Activated naive CD4-positive, alpha-beta T cell treated with anti-CD3 and anti-CD28 coated beads, Interleukin-2, amount 50 U/mL, for 72 hours (primary cell): ENCODE results near the gene NUDT9. TPM values are rescaled to one million over a fixed set of nuclear protein-coding genes. Genes with fewer than 3 reads are reported as not detected.
A peak's percentile ranks its signal among the peaks of the same experiment; 100 is the strongest.
"Not testable (repeated sequence)": the region's sequence is repeated elsewhere in the genome, so short reads cannot be mapped to it uniquely, and the experiment has no call there.

Source experiments
- ATAC-seq, 2 donors: fragments of 150-1000 bp; cut with Tn5 transposase; 2 replicates each; pipeline ENCODE4 v1.10.0; 2021; ENCODE audit warnings: mild to moderate bottlenecking in 2 of 2, moderate library complexity in 2 of 2
- DNase-seq, 2 donors: peaks; one replicate each; pipeline ENCODE4 v3.0.0; 2021 to 2022; ENCODE audit warnings: low spot score in 2 of 2
- H3K27ac Mint-ChIP-seq, 2 donors: one replicate each; pipeline ENCODE4 v1.8.0; 2022; ENCODE audit warnings: mild to moderate bottlenecking in 2 of 2, mixed read lengths in 2 of 2
- H3K36me3 Mint-ChIP-seq, 2 donors: one replicate each; pipeline ENCODE4 v1.8.0; 2022; ENCODE audit warnings: mixed read lengths in 2 of 2
- H3K9me3 Mint-ChIP-seq, 2 donors: one replicate each; pipeline ENCODE4 v1.8.0; 2022; ENCODE audit warnings: mixed read lengths in 2 of 2
- total RNA-seq, 2 donors: library from RNA; stranded (reverse); gene quantifications; one replicate each; pipeline ENCODE4 v1.2.3, GENCODE V29; 2022

Gene NUDT9
- total RNA-seq, 2 donors from 2014 or later, result 9.7 to 12.0 TPM

- not testable (repeated sequence) for H3K27ac Mint-ChIP-seq, DNase-seq, H3K36me3 Mint-ChIP-seq, ATAC-seq, H3K9me3 Mint-ChIP-seq
These were observed 60.9 kb downstream of the NUDT9 start for GRCh38 chr4:87483247-87483646.

DNA sequence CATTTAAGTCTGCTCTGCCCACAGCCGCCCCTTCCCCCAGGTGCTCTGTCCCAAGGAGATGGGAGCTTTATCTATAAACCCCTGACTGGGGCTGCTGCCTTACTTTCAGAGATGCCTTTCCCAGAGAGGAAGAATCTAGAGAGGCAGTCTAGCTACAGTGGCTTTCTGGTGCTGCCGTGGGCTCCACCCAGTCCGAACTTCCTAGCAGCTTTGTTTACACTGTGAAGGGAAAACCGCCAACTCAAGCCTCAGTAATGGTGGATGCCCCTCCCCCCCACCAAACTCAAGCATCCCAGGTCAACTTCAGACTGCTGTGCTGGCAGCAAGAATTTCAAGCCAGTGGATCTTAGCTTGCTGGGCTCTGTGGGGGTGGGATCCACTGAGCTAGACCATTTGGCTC, 66.3 kb downstream of the NUDT9 start:
- not testable (repeated sequence) for ATAC-seq, DNase-seq, H3K27ac Mint-ChIP-seq
- peaks cover 0 to 12% of the 10 kb centered on the region in 2 donors for H3K9me3 Mint-ChIP-seq
- peaks cover 7 to 12% of the 10 kb centered on the region in 2 donors for H3K36me3 Mint-ChIP-seq

- DNase-seq, result no peak
- H3K36me3 Mint-ChIP-seq, result peaks cover 7 to 12% of the 10 kb centered on the region in 2 donors
- no peak for ATAC-seq
- peaks cover 0 to 12% of the 10 kb centered on the region in 2 donors for H3K9me3 Mint-ChIP-seq
- H3K27ac Mint-ChIP-seq, result no peak overlapping the region
These were observed 67.3 kb downstream of the NUDT9 start for GRCh38 chr4:87489678-87490077.

DNA sequence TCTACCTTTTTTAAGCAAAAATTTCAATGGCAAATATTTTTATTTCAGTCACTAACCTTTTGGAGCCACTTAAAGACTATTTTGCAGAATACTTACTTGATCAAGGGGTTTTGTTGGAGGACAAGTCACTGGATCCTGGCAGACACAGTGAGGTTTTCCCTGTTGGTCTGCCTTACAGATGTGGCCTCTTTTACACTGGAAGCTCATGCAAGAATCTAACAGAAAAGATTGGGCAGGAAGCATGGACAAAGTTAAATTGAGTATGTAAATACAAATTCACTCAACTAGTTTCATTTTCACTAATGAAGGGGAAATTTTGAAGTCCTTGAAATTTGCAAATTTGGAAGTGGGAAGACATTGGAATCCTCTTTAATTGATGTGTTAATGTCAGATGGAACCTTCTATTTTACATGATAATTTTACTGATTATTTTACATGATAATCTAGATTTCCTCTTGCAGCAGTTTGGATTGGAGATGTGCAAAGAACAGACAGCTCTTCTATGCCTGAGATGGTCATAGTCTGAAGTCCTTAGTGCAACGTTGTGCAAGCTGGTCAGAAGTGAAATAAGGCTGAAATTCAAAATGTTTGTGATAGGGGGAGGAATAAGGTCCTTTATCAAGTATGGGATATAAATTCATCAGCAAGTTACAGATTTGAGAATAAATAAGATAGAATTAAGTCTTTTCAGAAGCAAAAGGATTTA, 68.4 kb downstream of the NUDT9 start:
- Mint-ChIP-seq H3K36me3 (peaks cover 7 to 12% of the 10 kb centered on the region in 2 donors), H3K27ac (no peak overlapping the region), H3K9me3 (peaks cover 0 to 12% of the 10 kb centered on the region in 2 donors)
- no peak for ATAC-seq
- DNase-seq, result no peak

GRCh38 chr4:87491436-87491835, 69.1 kb downstream of the NUDT9 start:
- Mint-ChIP-seq H3K36me3 (peaks cover 7 to 12% of the 10 kb centered on the region in 2 donors), H3K9me3 (peaks cover 0 to 12% of the 10 kb centered on the region in 2 donors), H3K27ac (no peak overlapping the region)
- no peak for DNase-seq
- ATAC-seq, result no peak

DNA sequence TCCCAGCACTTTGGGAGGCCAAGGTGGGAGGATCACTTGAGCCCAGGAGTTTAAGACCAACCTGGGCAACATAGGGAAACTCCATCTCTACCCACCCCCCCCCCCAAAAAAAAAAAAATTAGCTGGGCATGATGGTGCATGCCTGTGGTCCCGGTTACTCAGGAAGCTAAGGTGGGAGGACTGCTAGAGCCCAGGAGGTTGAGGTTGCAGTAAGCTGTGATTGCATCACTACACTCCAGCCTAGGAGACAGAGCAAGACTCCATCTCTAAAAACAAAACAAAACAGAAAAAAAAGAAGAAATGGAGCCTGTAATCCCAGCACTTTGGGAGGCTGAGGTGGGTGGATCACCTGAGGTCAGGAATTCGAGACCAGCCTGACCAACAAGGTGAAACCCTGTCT, 69.5 kb downstream of the NUDT9 start:
- H3K9me3 Mint-ChIP-seq, result peaks cover 0 to 12% of the 10 kb centered on the region in 2 donors

DNA sequence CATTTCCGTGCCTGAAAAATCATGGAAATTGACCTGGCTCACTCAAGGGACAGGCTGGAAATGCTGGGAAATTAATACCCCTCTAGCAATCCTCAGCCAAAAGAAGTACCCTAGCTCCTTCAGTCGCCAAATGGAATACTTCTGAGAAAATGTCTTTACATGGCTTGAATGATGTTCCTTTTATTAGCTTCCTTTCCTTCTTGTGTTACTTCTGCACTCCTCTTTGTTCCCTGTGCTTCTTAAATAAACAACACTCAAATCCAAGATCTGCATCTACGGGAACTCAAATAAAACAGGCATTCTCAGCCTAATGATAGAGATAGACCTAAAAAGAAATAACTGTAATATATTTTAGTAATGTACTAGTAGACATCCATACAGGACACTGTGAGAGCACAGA, 70.7 kb downstream of the NUDT9 start:
- Mint-ChIP-seq H3K27ac (no peak overlapping the region), H3K36me3 (peaks cover 4% of the 10 kb centered on the region in 2 donors), H3K9me3 (peaks cover 0 to 6% of the 10 kb centered on the region in 2 donors)
- DNase-seq (no peak), ATAC-seq (no peak)

More for the DNA sequence above, 69.5 kb downstream of the NUDT9 start:
- H3K27ac Mint-ChIP-seq, ATAC-seq, DNase-seq: not testable (repeated sequence)
- H3K36me3 Mint-ChIP-seq, result peaks cover 7 to 12% of the 10 kb centered on the region in 2 donors

DNA sequence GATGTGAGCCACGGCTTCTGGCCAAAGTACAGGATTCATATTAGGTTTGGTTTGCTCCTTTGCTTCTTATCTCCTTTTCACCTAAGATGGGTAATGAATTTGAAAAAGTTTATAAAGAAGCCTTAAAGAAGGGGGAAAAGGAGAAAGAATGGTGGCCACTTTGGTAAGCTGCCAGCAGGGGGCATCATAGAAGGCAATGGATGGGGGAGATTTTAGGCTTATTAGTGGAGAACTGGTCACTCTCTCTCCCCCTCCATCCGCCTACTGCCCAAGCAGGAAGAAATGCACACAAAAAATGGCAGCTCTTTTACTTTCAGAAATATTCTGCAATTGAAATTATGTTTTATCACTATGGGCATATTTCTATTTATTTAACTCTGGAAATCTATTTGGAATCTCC, 74.8 kb downstream of the NUDT9 start:
- Mint-ChIP-seq H3K9me3 (peaks cover 0 to 6% of the 10 kb centered on the region in 2 donors), H3K36me3 (no peaks in the 10 kb centered on the region), H3K27ac (no peak overlapping the region)
- ATAC-seq (no peak), DNase-seq (peak in 1 of 2 donors; percentile 21)

- Mint-ChIP-seq H3K27ac (no peak overlapping the region), H3K36me3 (no peaks in the 10 kb centered on the region), H3K9me3 (peaks cover 0 to 6% of the 10 kb centered on the region in 2 donors)
- no peak for ATAC-seq
- no peak for DNase-seq
These were observed 75.2 kb downstream of the NUDT9 start for GRCh38 chr4:87497578-87497977.

GRCh38 chr4:87498446-87498900, 76.1 kb downstream of the NUDT9 start:
- H3K9me3 Mint-ChIP-seq, result no peaks in the 10 kb centered on the region
- no peak for DNase-seq
- H3K36me3 Mint-ChIP-seq, result no peaks in the 10 kb centered on the region
- no peak overlapping the region for H3K27ac Mint-ChIP-seq
- ATAC-seq, result peak in 1 of 2 donors; percentile 64

DNA sequence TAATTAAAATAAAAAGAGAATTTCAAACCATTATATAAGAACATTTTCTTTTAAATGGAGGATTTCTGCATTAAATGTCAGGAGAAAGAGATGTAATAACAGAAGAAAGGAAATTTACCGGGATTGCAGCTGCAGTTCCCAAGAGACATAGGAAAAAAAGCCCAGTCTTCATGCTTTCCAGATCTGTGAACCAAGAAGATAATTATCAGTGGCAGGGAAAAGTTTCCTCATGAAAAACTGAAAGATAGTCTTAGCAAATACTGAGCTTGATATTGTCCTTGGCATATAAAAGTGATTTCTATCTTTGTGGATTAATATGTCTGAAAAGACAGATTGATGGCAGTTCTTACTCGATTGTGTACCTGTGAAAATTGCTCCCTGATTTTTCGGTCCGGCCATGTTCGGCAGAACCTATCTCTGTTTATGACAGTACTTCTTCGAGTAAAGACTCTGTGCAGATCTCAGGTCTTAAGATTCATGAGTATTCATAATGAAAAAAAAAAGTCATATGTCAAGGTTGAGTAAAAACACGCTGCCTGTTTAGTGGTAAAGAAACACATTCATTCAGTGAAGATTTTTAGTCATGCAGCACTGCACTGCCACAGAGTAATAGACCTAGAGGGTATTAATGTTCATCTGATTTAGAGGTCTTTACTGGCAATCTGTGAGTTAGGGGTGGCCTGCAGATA, 77.2 kb downstream of the NUDT9 start:
- DNase-seq (peak in 1 of 2 donors; percentile 16), ATAC-seq (peak; percentile 52 to 94)
- Mint-ChIP-seq H3K9me3 (no peaks in the 10 kb centered on the region), H3K27ac (no peak overlapping the region), H3K36me3 (no peaks in the 10 kb centered on the region)

DNA sequence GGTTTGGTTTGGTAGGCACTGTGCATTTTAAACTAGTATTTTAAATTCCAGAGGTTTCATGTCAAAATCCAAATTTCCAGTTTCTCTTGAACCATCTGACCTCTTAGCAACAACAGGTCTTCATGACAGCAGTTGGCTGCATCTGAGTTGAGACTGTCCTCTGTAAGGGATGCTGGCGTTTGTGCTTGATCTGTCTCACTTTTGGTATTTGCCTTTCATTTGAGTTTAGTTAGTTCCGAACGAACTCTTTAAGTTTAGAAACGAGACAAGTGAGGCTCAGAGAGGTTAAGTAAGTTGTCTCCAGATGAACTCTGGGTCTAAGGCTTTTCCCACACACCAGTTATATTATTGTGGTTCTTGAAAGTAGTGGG, 77.7 kb downstream of the NUDT9 start:
- DNase-seq, result no peak
- no peaks in the 10 kb centered on the region for H3K36me3 Mint-ChIP-seq
- no peak overlapping the region for H3K27ac Mint-ChIP-seq
- no peaks in the 10 kb centered on the region for H3K9me3 Mint-ChIP-seq
- peak in 1 of 2 donors; percentile 61 for ATAC-seq

DNA sequence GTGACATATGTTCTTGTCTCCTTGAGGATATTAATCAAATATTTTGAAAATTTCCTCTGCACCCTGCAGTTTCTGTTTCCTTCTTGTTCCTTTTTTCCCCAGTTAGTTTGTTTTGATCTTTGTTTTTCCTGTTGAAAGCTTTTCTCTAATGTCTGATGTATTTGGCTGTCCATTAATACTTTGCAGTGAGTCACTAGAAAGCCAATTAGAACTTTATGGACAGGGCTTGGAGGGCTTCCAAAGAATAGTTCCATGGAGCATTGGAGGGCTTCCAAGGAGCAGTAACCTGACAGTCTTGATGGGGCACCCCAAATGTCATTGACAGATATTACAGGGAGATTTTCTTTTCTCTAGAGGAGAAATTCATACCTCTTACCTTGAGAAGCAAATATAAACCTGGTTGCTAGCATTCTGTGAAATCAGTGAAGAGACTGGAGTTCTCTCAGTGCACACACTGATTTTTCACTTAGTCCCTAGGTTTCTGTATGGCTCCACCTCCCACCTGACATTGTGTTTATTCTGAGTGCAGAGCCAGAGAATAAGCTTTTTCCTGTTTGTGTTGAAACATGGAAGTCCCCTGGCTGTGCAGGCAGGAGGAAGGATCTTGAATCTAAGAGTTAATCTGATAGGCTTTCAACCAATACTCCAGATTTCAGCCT, 80.3 kb downstream of the NUDT9 start:
- Mint-ChIP-seq H3K27ac (no peak overlapping the region), H3K9me3 (no peaks in the 10 kb centered on the region), H3K36me3 (no peaks in the 10 kb centered on the region)
- DNase-seq (no peak), ATAC-seq (no peak)

DNA sequence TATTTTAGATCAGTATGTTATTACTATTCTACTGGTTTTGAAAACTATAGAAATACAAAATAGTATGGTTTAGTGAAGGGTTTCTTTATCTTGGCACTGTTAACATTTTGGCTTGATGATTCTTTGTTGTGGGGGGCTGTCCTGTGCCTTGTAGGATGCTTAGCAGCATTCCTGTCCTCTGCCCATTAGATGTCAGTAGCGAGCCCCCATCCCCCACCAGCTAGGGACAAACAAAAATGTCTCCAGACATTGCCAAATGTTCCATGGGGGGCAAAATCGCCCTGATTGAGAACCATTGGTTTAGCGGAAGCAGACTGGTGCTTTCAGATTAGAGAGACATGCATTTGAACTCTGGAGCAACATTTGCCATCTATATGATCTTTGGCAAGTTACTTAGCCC, 83.5 kb downstream of the NUDT9 start:
- no peak for DNase-seq
- H3K36me3 Mint-ChIP-seq, result no peaks in the 10 kb centered on the region
- H3K9me3 Mint-ChIP-seq, result no peaks in the 10 kb centered on the region
- H3K27ac Mint-ChIP-seq, result no peak overlapping the region
- no peak for ATAC-seq

- ATAC-seq (no peak), DNase-seq (no peak)
- no peak overlapping the region for H3K27ac Mint-ChIP-seq
- H3K36me3 Mint-ChIP-seq, result no peaks in the 10 kb centered on the region
- no peaks in the 10 kb centered on the region for H3K9me3 Mint-ChIP-seq
These were observed 84.8 kb downstream of the NUDT9 start for GRCh38 chr4:87506974-87507701.
